Neural crest cell (in vitro differentiated cells): ENCODE measurements around the gene ARHGAP40. TPM values are rescaled to one million over a fixed set of nuclear protein-coding genes. Genes with fewer than 3 reads are reported as not detected.

ENCODE experiments used
- DNase-seq: peaks from one replicate; pipeline ENCODE4 v3.0.0; 2021; ENCODE audit warnings: low read depth, mixed read lengths, low spot score
- H3K27ac Mint-ChIP-seq: one replicate; pipeline ENCODE4 v1.8.0; 2021; ENCODE audit warnings: mild to moderate bottlenecking, mixed read lengths; ENCODE audit not compliant: unreplicated experiment
- H3K27me3 Mint-ChIP-seq: 2 replicates; pipeline ENCODE4 v1.8.0; 2021; ENCODE audit warnings: low read depth, mild to moderate bottlenecking, mixed read lengths
- H3K36me3 Mint-ChIP-seq: 2 replicates; pipeline ENCODE4 v1.8.0; 2021; ENCODE audit warnings: low read depth, mild to moderate bottlenecking, mixed read lengths
- H3K4me1 Mint-ChIP-seq: 2 replicates; pipeline ENCODE4 v1.8.0; 2021; ENCODE audit warnings: mixed read lengths
- H3K4me3 Mint-ChIP-seq: one replicate; pipeline ENCODE4 v1.8.0; 2021; ENCODE audit warnings: mild to moderate bottlenecking, mixed read lengths
- H3K9me3 Mint-ChIP-seq: 2 replicates; pipeline ENCODE4 v1.8.0; 2021; ENCODE audit warnings: mixed read lengths
- CTCF ChIP-seq: fragments of 200-600 bp; sonication (generic); conservative IDR thresholded peaks from 2 replicates; pipeline ENCODE4 v1.5.0; 2021; ENCODE audit warnings: antibody characterized with exemption, mild to moderate bottlenecking
- total RNA-seq: library from RNA; stranded (reverse); gene quantifications from 2 replicates; pipeline ENCODE4 v1.2.1, GENCODE V29; 2021

The ARHGAP40 gene
- total RNA-seq, 1 donor from 2014 or later, result not detected

GRCh38 chr20:38599410-38599882 lies 2.2 kb upstream of the ARHGAP40 start:
- no peaks in the 10 kb centered on the region for H3K9me3 Mint-ChIP-seq
- no peak for DNase-seq
- H3K27ac Mint-ChIP-seq, result no peak overlapping the region
- no peaks in the 10 kb centered on the region for H3K36me3 Mint-ChIP-seq
- no peak overlapping the region for H3K4me3 Mint-ChIP-seq
- no peak for TF ChIP-seq CTCF
- peaks cover 11% of the 10 kb centered on the region for H3K4me1 Mint-ChIP-seq
- peaks cover 53% of the 10 kb centered on the region for H3K27me3 Mint-ChIP-seq

GRCh38 chr20:38600057-38600456 lies 1.6 kb upstream of the ARHGAP40 start:
- Mint-ChIP-seq H3K4me3 (no peak overlapping the region), H3K9me3 (no peaks in the 10 kb centered on the region), H3K4me1 (peaks cover 15% of the 10 kb centered on the region), H3K36me3 (no peaks in the 10 kb centered on the region), H3K27ac (no peak overlapping the region), H3K27me3 (peaks cover 53% of the 10 kb centered on the region)
- DNase-seq, result no peak
- no peak for TF ChIP-seq CTCF

GRCh38 chr20:38602185-38602581 lies 574 bp downstream of the ARHGAP40 start:
- Mint-ChIP-seq H3K27me3 (peaks cover 49% of the 10 kb centered on the region), H3K9me3 (no peaks in the 10 kb centered on the region), H3K27ac (no peak overlapping the region), H3K4me3 (no peak overlapping the region), H3K36me3 (no peaks in the 10 kb centered on the region), H3K4me1 (peaks cover 19% of the 10 kb centered on the region)
- no peak for TF ChIP-seq CTCF
- DNase-seq, result no peak

- Mint-ChIP-seq H3K4me3 (no peak overlapping the region), H3K4me1 (peaks cover 23% of the 10 kb centered on the region)
Measured at GRCh38 chr20:38603286-38603685, 1.7 kb downstream of the ARHGAP40 start.

GRCh38 chr20:38604873-38605303 lies 3.3 kb downstream of the ARHGAP40 start:
- no peaks in the 10 kb centered on the region for H3K9me3 Mint-ChIP-seq
- H3K4me3 Mint-ChIP-seq, result no peak overlapping the region
- peaks cover 37% of the 10 kb centered on the region for H3K27me3 Mint-ChIP-seq
- H3K36me3 Mint-ChIP-seq, result no peaks in the 10 kb centered on the region
- peaks cover 25% of the 10 kb centered on the region for H3K4me1 Mint-ChIP-seq
- no peak for TF ChIP-seq CTCF
- no peak overlapping the region for H3K27ac Mint-ChIP-seq
- DNase-seq, result no peak

More at GRCh38 chr20:38603286-38603685, 1.7 kb downstream of the ARHGAP40 start:
- no peak for TF ChIP-seq CTCF
- DNase-seq, result no peak
- peaks cover 38% of the 10 kb centered on the region for H3K27me3 Mint-ChIP-seq
- H3K36me3 Mint-ChIP-seq, result no peaks in the 10 kb centered on the region
- no peak overlapping the region for H3K27ac Mint-ChIP-seq
- no peaks in the 10 kb centered on the region for H3K9me3 Mint-ChIP-seq
